ENCODE results near the gene PDZD8.

DNA sequence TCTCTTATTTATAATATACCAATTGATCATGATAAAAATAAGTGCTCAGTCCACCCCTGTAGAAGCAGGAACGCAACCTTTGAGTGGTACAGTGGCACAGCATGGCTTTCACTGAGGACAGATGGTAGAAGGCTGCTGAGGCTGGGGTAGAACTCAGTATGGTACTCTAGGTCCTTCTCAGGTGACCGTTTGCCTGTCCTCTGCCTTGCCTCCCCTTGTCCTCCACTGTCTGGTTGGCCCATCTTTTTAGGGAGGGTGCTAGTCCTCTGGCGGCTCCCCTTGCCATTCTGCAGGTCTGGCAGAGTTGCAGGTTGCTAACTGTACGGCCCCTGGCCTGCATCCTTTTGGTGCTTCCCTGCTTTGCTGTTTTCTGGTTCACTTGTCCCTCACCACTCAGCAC, 107.0 kb downstream of the PDZD8 start:
- no peak for TF ChIP-seq CTCF (IDR thresholded peaks at IDR 0.05; ENCODE audit: low read length)
- TF ChIP-seq EZH2 (IDR thresholded peaks at IDR 0.05; ENCODE audit: borderline replicate concordance, low read length), result no peak

All from OCI-LY1 (cell line).